HepG2 (cell line): ENCODE data around the gene XAB2. TPM values are rescaled to one million over a fixed set of nuclear protein-coding genes. Genes with fewer than 3 reads are reported as not detected.

Experiments
- CENPT ChIP-seq: sonication (generic); formaldehyde crosslinking; IDR thresholded peaks from 2 replicates; pipeline ENCODE4 v1.8.0; 2022; ENCODE audit warnings: low read depth, mild to moderate bottlenecking, moderate library complexity, missing genetic modification reagents
- FOSL2 ChIP-seq: sonication (generic); formaldehyde crosslinking; IDR thresholded peaks from 2 replicates; pipeline ENCODE4 v1.4.0; 2020; ENCODE audit warnings: missing genetic modification reagents
- FOXJ3 ChIP-seq: sonication (generic); formaldehyde crosslinking; IDR thresholded peaks from 2 replicates; pipeline ENCODE4 v1.4.0; 2020; ENCODE audit warnings: missing genetic modification reagents, mild to moderate bottlenecking, borderline replicate concordance
- FOXK1 ChIP-seq: sonication (generic); formaldehyde crosslinking; IDR thresholded peaks from 2 replicates; pipeline ENCODE4 v1.4.0; 2020; ENCODE audit warnings: low read depth, missing genetic modification reagents, borderline replicate concordance
- FOXK2 ChIP-seq: fragments of 450-650 bp; IDR thresholded peaks from 2 replicates; pipeline ENCODE4 v1.6.1; 2016
- GABPB1 ChIP-seq: IDR thresholded peaks from 2 replicates; pipeline ENCODE4 v1.6.1; 2016; ENCODE audit warnings: mild to moderate bottlenecking, missing genetic modification reagents, moderate library complexity, missing compliant biosample characterization
- GMEB1 ChIP-seq: sonication (generic); formaldehyde crosslinking; IDR thresholded peaks from 2 replicates; pipeline ENCODE4 v1.5.1; 2020; ENCODE audit warnings: missing genetic modification reagents, mild to moderate bottlenecking, borderline replicate concordance
- KLF11 ChIP-seq: IDR thresholded peaks from 2 replicates; pipeline ENCODE4 v1.6.1; 2016; ENCODE audit warnings: missing compliant biosample characterization
- MAF1 ChIP-seq: sonication (generic); formaldehyde crosslinking; IDR thresholded peaks from 2 replicates; pipeline ENCODE4 v1.5.0; 2020; ENCODE audit warnings: missing genetic modification reagents, borderline replicate concordance
- MLLT10 ChIP-seq: sonication (generic); formaldehyde crosslinking; IDR thresholded peaks from 2 replicates; pipeline ENCODE4 v1.4.0; 2020; ENCODE audit warnings: missing genetic modification reagents
- PAXIP1 ChIP-seq: sonication (generic); formaldehyde crosslinking; conservative IDR thresholded peaks from 2 replicates; pipeline ENCODE4 v1.4.0; 2020; ENCODE audit warnings: mild to moderate bottlenecking, missing genetic modification reagents, moderate library complexity
- PLRG1 ChIP-seq: fragments of 450-650 bp; conservative IDR thresholded peaks from 2 replicates; pipeline ENCODE4 v1.6.1; 2016
- REPIN1 ChIP-seq: sonication (generic); formaldehyde crosslinking; IDR thresholded peaks from 2 replicates; pipeline ENCODE4 v1.8.0; 2022; ENCODE audit warnings: missing genetic modification reagents, low read depth, mild to moderate bottlenecking, borderline replicate concordance
- TGIF2 ChIP-seq: IDR thresholded peaks from 2 replicates; pipeline ENCODE4 v1.6.1; 2016; ENCODE audit warnings: control low read depth, missing compliant biosample characterization
- THYN1 ChIP-seq: sonication (generic); formaldehyde crosslinking; IDR thresholded peaks from 2 replicates; pipeline ENCODE4 v1.8.1; 2023; ENCODE audit warnings: low read depth, mild to moderate bottlenecking, moderate library complexity, missing genetic modification reagents, borderline replicate concordance
- TRIM24 ChIP-seq: sonication (generic); formaldehyde crosslinking; IDR thresholded peaks from 2 replicates; pipeline ENCODE4 v1.8.0; 2022; ENCODE audit warnings: mild to moderate bottlenecking, missing genetic modification reagents
- TSC22D2 ChIP-seq: sonication (generic); formaldehyde crosslinking; IDR thresholded peaks from 2 replicates; pipeline ENCODE4 v1.5.1; 2020; ENCODE audit warnings: missing genetic modification reagents, mild to moderate bottlenecking, borderline replicate concordance
- ZBTB2 ChIP-seq: sonication (generic); formaldehyde crosslinking; IDR thresholded peaks from 2 replicates; pipeline ENCODE4 v1.8.0; 2022; ENCODE audit warnings: low read depth, missing genetic modification reagents
- ZEB1 ChIP-seq: IDR thresholded peaks from 2 replicates; pipeline ENCODE4 v1.6.1; 2012; ENCODE audit warnings: mild to moderate bottlenecking, low read depth, inconsistent platforms; ENCODE audit not compliant: insufficient replicate concordance
- ZNF124 ChIP-seq: sonication (generic); formaldehyde crosslinking; IDR thresholded peaks from 2 replicates; pipeline ENCODE4 v1.4.0; 2020; ENCODE audit warnings: missing genetic modification reagents
- ZNF235 ChIP-seq: sonication (generic); formaldehyde crosslinking; IDR thresholded peaks from 2 replicates; pipeline ENCODE4 v1.8.1; 2023; ENCODE audit warnings: mild to moderate bottlenecking, missing genetic modification reagents, borderline replicate concordance
- ZNF563 ChIP-seq: sonication (generic); formaldehyde crosslinking; IDR thresholded peaks from 2 replicates; pipeline ENCODE4 v1.8.0; 2022; ENCODE audit warnings: mild to moderate bottlenecking, moderate library complexity, missing genetic modification reagents
- ZNF775 ChIP-seq: sonication (generic); formaldehyde crosslinking; IDR thresholded peaks from 2 replicates; pipeline ENCODE4 v1.4.0; 2020; ENCODE audit warnings: missing genetic modification reagents, mild to moderate bottlenecking, moderate library complexity, borderline replicate concordance
- ZNF788 ChIP-seq: sonication (generic); formaldehyde crosslinking; IDR thresholded peaks from 2 replicates; pipeline ENCODE4 v1.5.0; 2020; ENCODE audit warnings: mild to moderate bottlenecking, missing genetic modification reagents, borderline replicate concordance
- polyA plus RNA-seq, 8 experiments: library from polyadenylated mRNA; depleted of rRNA in 3 of 8; stranded (reverse) in 7 of 8; unstranded in 1 of 8; fragments of >200 nt; fragmentation: Illumina TruSeq in 4 of 8; extraction: Trizol in 4 of 8; gene quantifications; 2 replicates each; pipeline versions ENCODE4 v1.2.1 to v1.2.3, GENCODE V29; 2011 to 2016; ENCODE audit warnings: low read depth in 4 of 8, missing spikeins in 1 of 8, mixed read lengths in 1 of 8; ENCODE audit not compliant: insufficient read depth in 1 of 8
- total RNA-seq, 5 experiments: library from RNA; depleted of rRNA; stranded (reverse); fragments of >200 nt; fragmentation: Illumina TruSeq; extraction: Trizol; gene quantifications; 2 replicates each; pipeline ENCODE4 v1.2.3, GENCODE V29; 2016; ENCODE audit warnings: low read depth in 1 of 5

XAB2 gene
- total and polyA plus RNA-seq, 2 of the 13 experiments (the other 11 are each of a cell fraction or from before 2014, with no cell fraction given), result 6.2 to 23.9 TPM

GRCh38 chr19:7629347-7630054, at the start of gene XAB2, which contains the start of gene PET100 (continued):
- TF ChIP-seq PAXIP1 (CRISPR knock-in tag), result no peak
- no peak for TF ChIP-seq TRIM24 (CRISPR knock-in tag)
- TF ChIP-seq KLF11, result 0 out of 2 replicates have a peak, but pooled peaks have one; percentile 38
- peak; percentile 42; the same call in 1 of the 2 replicates for TF ChIP-seq ZNF124 (CRISPR knock-in tag)
- TF ChIP-seq GMEB1 (CRISPR knock-in tag), result peak; percentile 90
- TF ChIP-seq CENPT, result no peak
- no peak for TF ChIP-seq TGIF2
- peak; percentile 25; the same call in 1 of the 2 replicates for TF ChIP-seq REPIN1
- TF ChIP-seq ZNF235 (CRISPR knock-in tag), result no peak
- TF ChIP-seq TSC22D2, result no peak
- peak; percentile 95 for TF ChIP-seq GABPB1 (CRISPR knock-in tag)
- 0 out of 2 replicates have a peak, but pooled peaks have one; percentile 27 for TF ChIP-seq FOXJ3 (CRISPR knock-in tag)
- no peak for TF ChIP-seq MAF1
- TF ChIP-seq FOXK2, result peak; percentile 93
- 0 out of 2 replicates have a peak, but pooled peaks have one; percentile 52 for TF ChIP-seq ZNF563 (CRISPR knock-in tag)
- no peak; the same call in none of the 2 replicates for TF ChIP-seq ZNF775
- 0 out of 2 replicates have a peak, but pooled peaks have one; percentile 19 for TF ChIP-seq ZBTB2 (CRISPR knock-in tag)
- no peak for TF ChIP-seq THYN1 (CRISPR knock-in tag)
- no peak for TF ChIP-seq ZEB1
- TF ChIP-seq MLLT10 (CRISPR knock-in tag), result no peak
- TF ChIP-seq ZNF788 (CRISPR knock-in tag), result peak; percentile 67; the same call in 1 of the 2 replicates
- no peak for TF ChIP-seq PLRG1
- peak; percentile 99 for TF ChIP-seq FOXK1 (CRISPR knock-in tag)
- TF ChIP-seq FOSL2 (CRISPR knock-in tag), result 0 out of 2 replicates have a peak, but pooled peaks have one; percentile 11
